GM10248 (cell line): ENCODE data around the gene TTC23.

Experiments
- CTCF ChIA-PET: fragments of 300-600 bp; sonication (Branson Sonifier 250); formaldehyde crosslinking; extraction: SDS; loops from one replicate; lab custom pipeline; 2021; ENCODE audit warnings: antibody characterized with exemption; lab: Yijun Ruan, JAX
- POLR2A ChIA-PET: fragments of 350-650 bp; sonication (Branson Sonifier 250); formaldehyde crosslinking; extraction: SDS; loops from one replicate; lab custom pipeline; 2020; ENCODE audit warnings: antibody characterized with exemption; lab: Yijun Ruan, JAX
- DNase-seq: peaks from one replicate; pipeline ENCODE4 v3.0.0; 2012; ENCODE audit errors: extremely low spot score
- CTCF ChIP-seq: IDR thresholded peaks from 2 replicates; pipeline ENCODE4 v1.5.1; 2012; ENCODE audit warnings: mild to moderate bottlenecking, low read depth; ENCODE audit errors: extremely low read depth, missing control alignments, control extremely low read depth

Gene TTC23

GRCh38 chr15:99177679-99178078, 71.7 kb downstream of the TTC23 start:
- ChIA-PET CTCF (interaction anchor here (1.6 kb wide), 1 partner anchor 12 kb away, joined by 5 read pairs; no protein-coding TSS in a partner anchor), POLR2A (no interaction called here)
- no peak for DNase-seq
- no peak for TF ChIP-seq CTCF

- no peak for DNase-seq
- CTCF ChIA-PET: interaction anchor here (1.5 to 1.7 kb wide), 3 partner anchors 10 to 96 kb away, joined by 3 to 9 read pairs (median 5); no protein-coding TSS in a partner anchor
- TF ChIP-seq CTCF: no peak
- POLR2A ChIA-PET: no interaction called here
These were observed 72.6 kb downstream of the TTC23 start for GRCh38 chr15:99176757-99177156.

GRCh38 chr15:99174567-99175395, 74.6 kb downstream of the TTC23 start:
- POLR2A ChIA-PET: no interaction called here
- no peak for TF ChIP-seq CTCF
- CTCF ChIA-PET: no interaction called here
- no peak for DNase-seq

- no peak for TF ChIP-seq CTCF
- ChIA-PET POLR2A (no interaction called here), CTCF (no interaction called here)
- DNase-seq: no peak
These were observed 76.4 kb downstream of the TTC23 start for GRCh38 chr15:99172989-99173388.

- no peak for DNase-seq
- TF ChIP-seq CTCF: no peak
- CTCF ChIA-PET: interaction anchor here (1.0 kb wide), 1 partner anchor 41 kb away, joined by 4 read pairs; no protein-coding TSS in a partner anchor
- POLR2A ChIA-PET: no interaction called here
These were observed 77.2 kb downstream of the TTC23 start for GRCh38 chr15:99172171-99172570.

GRCh38 chr15:99170476-99171065, 78.8 kb downstream of the TTC23 start:
- TF ChIP-seq CTCF: no peak
- POLR2A ChIA-PET: no interaction called here

More at GRCh38 chr15:99170476-99171065, 78.8 kb downstream of the TTC23 start:
- CTCF ChIA-PET: no interaction called here
- DNase-seq: no peak
